NCI-H524 treated with DMSO at 0.1 percent for 48 hours (cell line): ENCODE results near the gene SEC31A.
"Not testable (repeated sequence)": the region's sequence is repeated elsewhere in the genome, so short reads cannot be mapped to it uniquely, and the experiment has no call there.

ENCODE experiments used
- DNase-seq: peaks from one replicate; lab custom pipeline; 2025; lab: John Stamatoyannopoulos, UW

Gene SEC31A

GRCh38 chr4:82833060-82833459, 57.9 kb downstream of the SEC31A start:
- DNase-seq: not testable (repeated sequence)

- no peak for DNase-seq
Observed at GRCh38 chr4:82825425-82825824, 65.5 kb downstream of the SEC31A start.

GRCh38 chr4:82823062-82823461, 67.9 kb downstream of the SEC31A start:
- DNase-seq: no peak

- DNase-seq: no peak
Observed at GRCh38 chr4:82820689-82821088, 70.3 kb downstream of the SEC31A start.

GRCh38 chr4:82818664-82819662, 72.0 kb downstream of the SEC31A start:
- no peak for DNase-seq

GRCh38 chr4:82816874-82817273, 74.1 kb downstream of the SEC31A start:
- not testable (repeated sequence) for DNase-seq

GRCh38 chr4:82814034-82814433, 76.9 kb downstream of the SEC31A start:
- DNase-seq: no peak

GRCh38 chr4:82811838-82812341, 79.1 kb downstream of the SEC31A start:
- no peak for DNase-seq

- DNase-seq: no peak
Observed at GRCh38 chr4:82811392-82811791, 79.6 kb downstream of the SEC31A start.

GRCh38 chr4:82810176-82810575, 80.8 kb downstream of the SEC31A start:
- DNase-seq: no peak

- DNase-seq: no peak
Observed at GRCh38 chr4:82809619-82810018, 81.3 kb downstream of the SEC31A start.

GRCh38 chr4:82803746-82804145, 87.2 kb downstream of the SEC31A start:
- no peak for DNase-seq

- no peak for DNase-seq
Observed at GRCh38 chr4:82802911-82803310, 88.0 kb downstream of the SEC31A start.

GRCh38 chr4:82801910-82802521, 88.9 kb downstream of the SEC31A start:
- no peak for DNase-seq

GRCh38 chr4:82799006-82799881, 91.7 kb downstream of the SEC31A start:
- DNase-seq: peak; percentile 40

- peak; percentile 23 for DNase-seq
Observed at GRCh38 chr4:82798168-82799005, 92.6 kb downstream of the SEC31A start, which contains the start of gene SCD5. Gene SCD5, minus strand, starts transcription at chr4:82798796. Its CDS starts 259 bp downstream, at chr4:82798537.

GRCh38 chr4:82797405-82798111, 93.4 kb downstream of the SEC31A start:
- DNase-seq: no peak

- DNase-seq: no peak
Observed at GRCh38 chr4:82797040-82797404, 93.9 kb downstream of the SEC31A start.

GRCh38 chr4:82792912-82793649, 97.9 kb downstream of the SEC31A start:
- no peak for DNase-seq

- no peak for DNase-seq
Observed at GRCh38 chr4:82791179-82791578, 99.8 kb downstream of the SEC31A start.
